HG03571 (cell line): ENCODE data around the gene TFAP2D.

Experiments
- ATAC-seq: cut with Tn5 transposase; IDR thresholded peaks from one replicate; pipeline ENCODE4 v1.9.1; 2021; ENCODE audit not compliant: unreplicated experiment

TFAP2D gene

GRCh38 chr6:50718566-50718965 lies 5.2 kb downstream of the TFAP2D start:
- ATAC-seq = no peak

GRCh38 chr6:50720623-50721022 lies 7.3 kb downstream of the TFAP2D start:
- no peak for ATAC-seq

GRCh38 chr6:50721978-50722377 lies 8.7 kb downstream of the TFAP2D start:
- ATAC-seq = no peak

- no peak for ATAC-seq
Observed at GRCh38 chr6:50722829-50723554, 9.7 kb downstream of the TFAP2D start.

- ATAC-seq = no peak
Observed at GRCh38 chr6:50724381-50725124, 11.2 kb downstream of the TFAP2D start.

- no peak for ATAC-seq
Observed at GRCh38 chr6:50734488-50734887, 21.2 kb downstream of the TFAP2D start.

GRCh38 chr6:50742161-50742560 lies 28.8 kb downstream of the TFAP2D start:
- ATAC-seq = no peak

GRCh38 chr6:50744976-50745375 lies 31.6 kb downstream of the TFAP2D start:
- no peak for ATAC-seq

- no peak for ATAC-seq
Observed at GRCh38 chr6:50762798-50763197, 49.5 kb downstream of the TFAP2D start.

GRCh38 chr6:50778696-50779095 lies 65.4 kb downstream of the TFAP2D start:
- ATAC-seq = no peak

- ATAC-seq = no peak
Observed at GRCh38 chr6:50780382-50780781, 67.1 kb downstream of the TFAP2D start.

- ATAC-seq = no peak
Observed at GRCh38 chr6:50785921-50786320, 72.6 kb downstream of the TFAP2D start.

GRCh38 chr6:50791900-50792508 lies 78.7 kb downstream of the TFAP2D start:
- peak; percentile 57 for ATAC-seq

- ATAC-seq = no peak
Observed at GRCh38 chr6:50792771-50793170, 79.4 kb downstream of the TFAP2D start.

- ATAC-seq = no peak
Observed at GRCh38 chr6:50795574-50795973, 82.2 kb downstream of the TFAP2D start.

- ATAC-seq = no peak
Observed at GRCh38 chr6:50804283-50804682, 91.0 kb downstream of the TFAP2D start.

- ATAC-seq = no peak
Observed at GRCh38 chr6:50807035-50807434, 93.7 kb downstream of the TFAP2D start.

GRCh38 chr6:50815436-50816114 lies 102.2 kb downstream of the TFAP2D start:
- peak; percentile 21 for ATAC-seq

GRCh38 chr6:50816115-50816675 lies 102.9 kb downstream of the TFAP2D start:
- peak; percentile 70 for ATAC-seq

GRCh38 chr6:50816947-50817645 lies 103.8 kb downstream of the TFAP2D start:
- ATAC-seq = no peak

- no peak for ATAC-seq
Observed at GRCh38 chr6:50817646-50817950, 104.3 kb downstream of the TFAP2D start.
